GM12878 (cell line): Measurements from ENCODE around the gene ECM1. TPM values are rescaled to one million over a fixed set of nuclear protein-coding genes. Genes with fewer than 3 reads are reported as not detected.

Experiments used
- ATAC-seq: fragments of 200-7000 bp; cut with Tn5 transposase; 3 replicates; pipeline ENCODE4 v1.9.1; 2020; ENCODE audit warnings: mild to moderate bottlenecking, moderate library complexity
- BruUV-seq: library from RNA; stranded (reverse); fragments of 400-500 nt; replicated peaks from 2 replicates; lab custom pipeline; 2021; lab: Mats Ljungman, UMichigan
- CTCF ChIA-PET: fragments of 300-600 bp; sonication (Branson Sonifier 250); formaldehyde crosslinking; extraction: SDS; loops from one replicate; lab custom pipeline; 2021; ENCODE audit warnings: inconsistent platforms; lab: Yijun Ruan, JAX
- POLR2A ChIA-PET: fragments of 350-600 bp; formaldehyde crosslinking; extraction: SDS; loops from one replicate; lab custom pipeline; 2021; ENCODE audit warnings: inconsistent platforms; lab: Charles Lee
- RAD21 ChIA-PET: fragments of 300-600 bp; sonication (Branson Sonifier 250); formaldehyde crosslinking; loops from one replicate; lab custom pipeline; 2023; ENCODE audit warnings: antibody characterized with exemption; ENCODE audit not compliant: unreplicated experiment; lab: Charles Lee
- SMC1A ChIA-PET: fragments of 300-600 bp; sonication (Branson Sonifier 250); formaldehyde crosslinking; loops from one replicate; lab custom pipeline; 2023; ENCODE audit not compliant: unreplicated experiment, uncharacterized antibody; lab: Charles Lee
- DNase-seq: peaks from one replicate; pipeline ENCODE4 v3.0.0-alpha.2; 2011; ENCODE audit warnings: low read depth, low spot score
- FAIRE-seq: peaks from 3 replicates; lab custom pipeline; 2011; peaks lifted over from hg19 to GRCh38; lab: Jason Lieb, UNC
- H2AFZ ChIP-seq: 2 replicates; pipeline ENCODE4 v1.6.0; 2011; ENCODE audit warnings: low read depth, low read length, control low read depth; ENCODE audit not compliant: control insufficient read depth
- H3K27ac ChIP-seq: 2 replicates; pipeline ENCODE4 v1.5.1; 2011; ENCODE audit warnings: control low read depth; ENCODE audit not compliant: control insufficient read depth, insufficient read depth
- H3K27me3 ChIP-seq, 2 experiments: replicated peaks in 1 of 2; 2 replicates each; pipeline versions ENCODE4 v1.6.0 to v1.6.1; 2011; ENCODE audit warnings: low read length in 1 of 2; ENCODE audit not compliant: control insufficient read depth in 2 of 2, insufficient read depth in 2 of 2
- H3K36me3 ChIP-seq, 2 experiments: 2 replicates each; pipeline ENCODE4 v1.5.1; 2011; ENCODE audit warnings: low read length in 1 of 2; ENCODE audit not compliant: control insufficient read depth in 2 of 2, insufficient read depth in 2 of 2
- H3K4me1 ChIP-seq: 2 replicates; pipeline ENCODE4 v1.6.1; 2011; ENCODE audit warnings: mild to moderate bottlenecking, low read length, moderate library complexity, mixed read lengths; ENCODE audit not compliant: control insufficient read depth, insufficient read depth
- H3K4me2 ChIP-seq: 2 replicates; pipeline ENCODE4 v1.6.0; 2011; ENCODE audit warnings: control low read depth; ENCODE audit not compliant: control insufficient read depth, insufficient read depth
- H3K4me3 ChIP-seq: fragments of 200-600 bp; sonication (generic); 2 replicates; pipeline ENCODE4 v1.5.1; 2016
- H3K79me2 ChIP-seq: 2 replicates; pipeline ENCODE4 v1.6.0; 2011; ENCODE audit warnings: low read length; ENCODE audit not compliant: control insufficient read depth, insufficient read depth
- H3K9ac ChIP-seq: 2 replicates; pipeline ENCODE4 v1.8.0; 2011; ENCODE audit warnings: low read length, control low read depth, mixed read lengths; ENCODE audit not compliant: control insufficient read depth, insufficient read depth
- H3K9me3 ChIP-seq: replicated peaks from 3 replicates; pipeline ENCODE4 v1.5.1; 2011; ENCODE audit warnings: mild to moderate bottlenecking, low read length; ENCODE audit not compliant: control insufficient read depth, insufficient read depth
- H4K20me1 ChIP-seq: 2 replicates; pipeline ENCODE4 v1.6.0; 2011; ENCODE audit not compliant: control insufficient read depth, insufficient read depth
- EGR1 ChIP-seq, 2 experiments: IDR thresholded peaks; 1 replicate in 1 of 2; 2 replicates in 1 of 2; pipeline ENCODE4 v1.6.1; 2011 to 2012; ENCODE audit warnings: low read depth in 2 of 2, low read length in 2 of 2, borderline replicate concordance in 1 of 2, mild to moderate bottlenecking in 1 of 2, moderate library complexity in 1 of 2
- EP300 ChIP-seq, 2 experiments: fragments of 150-350 bp in 1 of 2; IDR thresholded peaks; 2 replicates each; pipeline ENCODE4 v1.6.1; 2011 to 2012; ENCODE audit warnings: low read depth in 2 of 2, low read length in 2 of 2, borderline replicate concordance in 1 of 2, improper control_type of control experiment in 1 of 2, inconsistent platforms in 1 of 2; ENCODE audit not compliant: control insufficient read depth in 1 of 2
- FOS ChIP-seq: IDR thresholded peaks from 3 replicates; pipeline ENCODE4 v1.6.1; 2011; ENCODE audit warnings: borderline replicate concordance; ENCODE audit not compliant: insufficient read length; ENCODE audit errors: extremely low read depth
- FOXM1 ChIP-seq: IDR thresholded peaks from 2 replicates; pipeline ENCODE4 v1.6.1; 2012; ENCODE audit warnings: low read depth, mild to moderate bottlenecking, inconsistent platforms, low read length, moderate library complexity
- HDAC2 ChIP-seq: fragments of 200-600 bp; sonication (generic); IDR thresholded peaks from 2 replicates; pipeline ENCODE4 v1.6.1; 2017
- KDM1A ChIP-seq: fragments of 200-600 bp; sonication (generic); IDR thresholded peaks from 2 replicates; pipeline ENCODE4 v1.6.1; 2016; ENCODE audit warnings: borderline replicate concordance
- MXI1 ChIP-seq: fragments of 150-350 bp; IDR thresholded peaks from 2 replicates; pipeline ENCODE4 v1.6.1; 2011; ENCODE audit warnings: low read depth, mild to moderate bottlenecking, inconsistent platforms, low read length, improper control_type of control experiment
- NBN ChIP-seq: fragments of 450-650 bp; IDR thresholded peaks from 2 replicates; pipeline ENCODE4 v1.6.1; 2016
- RBBP5 ChIP-seq: fragments of 200-600 bp; sonication (generic); conservative IDR thresholded peaks from 2 replicates; pipeline ENCODE4 v1.6.1; 2016
- RELA ChIP-seq: fragments of 450-650 bp; IDR thresholded peaks from 2 replicates; pipeline ENCODE4 v1.8.0; 2014; ENCODE audit warnings: borderline replicate concordance; ENCODE audit not compliant: partially characterized antibody
- SKIL ChIP-seq: fragments of 450-650 bp; IDR thresholded peaks from 2 replicates; pipeline ENCODE4 v1.6.1; 2017; ENCODE audit warnings: mild to moderate bottlenecking, low read depth, inconsistent platforms; ENCODE audit not compliant: poor library complexity, severe bottlenecking
- SP1 ChIP-seq: IDR thresholded peaks from one replicate; pipeline ENCODE4 v1.6.1; 2011; ENCODE audit warnings: low read depth, low read length
- SREBF2 ChIP-seq: IDR thresholded peaks from 2 replicates; pipeline ENCODE4 v1.6.1; 2012; ENCODE audit warnings: mild to moderate bottlenecking, low read length
- ZNF207 ChIP-seq: fragments of 450-650 bp; IDR thresholded peaks from 2 replicates; pipeline ENCODE4 v1.6.1; 2014; ENCODE audit warnings: antibody characterized with exemption, mild to moderate bottlenecking, borderline replicate concordance
- WGBS: methylation state at CpG from one replicate; pipeline ENCODE4 v1.1.6; 2016; ENCODE audit warnings: low lambda C conversion rate; ENCODE audit not compliant: insufficient replicate concordance, insufficient coverage; ENCODE audit errors: missing lambda C conversion rate; 5-methylcytosine and 5-hydroxymethylcytosine counted together
- in situ Hi-C: fragments of 300-500 bp; cut with MboI; formaldehyde crosslinking; loops from 9 replicates; pipeline ENCODE4 v1.14.3; 2018; ENCODE audit warnings: mixed read lengths
- intact Hi-C: fragments of 100-400 bp; cut with micrococcal nuclease; formaldehyde crosslinking; loops from one replicate; pipeline ENCODE4 v1.14.2; 2022; ENCODE audit not compliant: unreplicated experiment
- polyA plus RNA-seq, 11 experiments: library from polyadenylated mRNA; depleted of rRNA in 4 of 11; unstranded in 6 of 11; stranded (reverse) in 5 of 11; fragments of >200 nt; fragmentation: Nextera tagmentation in 4 of 11; fragmentation: Illumina TruSeq in 1 of 11; extraction: Ambion mirVana in 4 of 11; extraction: Trizol in 1 of 11; gene quantifications; 1 replicate in 1 of 11; 2 replicates in 10 of 11; pipeline versions ENCODE4 v1.2.1 to v1.2.3, GENCODE V29; 2011 to 2016; ENCODE audit warnings: inconsistent platforms in 2 of 11, missing spikeins in 2 of 11, low read depth in 1 of 11
- total RNA-seq, 4 experiments: library from RNA; depleted of rRNA in 3 of 4; stranded (reverse); fragments of >200 nt in 3 of 4; fragmentation: Illumina TruSeq in 1 of 4; extraction: Trizol in 1 of 4; gene quantifications; 2 replicates each; pipeline versions ENCODE4 v1.2.1 to v1.2.3, GENCODE V29; 2013 to 2021
- TF ChIP-seq, protein P1 (sequence below): IDR thresholded peaks from 2 replicates; pipeline ENCODE4 v1.6.1; 2012; ENCODE audit warnings: low read depth, low read length, improper control_type of control experiment
- TF ChIP-seq, protein P2 (sequence below): IDR thresholded peaks from 2 replicates; pipeline ENCODE4 v1.6.1; 2011; ENCODE audit warnings: low read depth, mild to moderate bottlenecking, low read length, moderate library complexity, borderline replicate concordance; ENCODE audit errors: extremely low read depth

ECM1 gene
- total and polyA plus RNA-seq, 10 of the 15 experiments (the other 5 are each of a cell fraction or from before 2014, with no cell fraction given) = 0.06 to 1.3 (median 0.60) TPM

GRCh38 chr1:150514260-150514659 is 6.4 kb downstream of the ECM1 start:
- Histone ChIP-seq H3K9me3 (no peaks in the 10 kb centered on the region), H4K20me1 (no peaks in the 10 kb centered on the region), H3K9ac (no peak overlapping the region), H3K79me2 (no peaks in the 10 kb centered on the region), H3K4me3 (no peak overlapping the region), H2AFZ (no peak overlapping the region), H3K36me3 (no peaks in the 10 kb centered on the region; a peak in 1 of 4 replicates), H3K4me2 (no peak overlapping the region), H3K4me1 (peaks cover 19% of the 10 kb centered on the region), H3K27ac (no peak overlapping the region), H3K27me3 (no peaks in the 10 kb centered on the region)
- RAD21 ChIA-PET = interaction anchor here (1.3 kb wide), 1 partner anchor 65 kb away, joined by 4 read pairs; the partner anchor contains the start of gene MCL1
- FAIRE-seq (no peak), DNase-seq (no peak), ATAC-seq (no peak)
- POLR2A ChIA-PET = interaction anchor here (0.7 to 0.9 kb wide), 2 partner anchors 18 to 24 kb away, joined by 3 read pairs; no protein-coding TSS in a partner anchor
- CTCF ChIA-PET = interaction anchor here (1.9 kb wide), 1 partner anchor 18 kb away, joined by 7 read pairs; no protein-coding TSS in a partner anchor
- SMC1A ChIA-PET = interaction anchor here (4.1 kb wide), 1 partner anchor 17 kb away, joined by 26 read pairs; no protein-coding TSS in a partner anchor
- in situ Hi-C loops (no loop called here), intact Hi-C loops (no loop called here)
- 58% methylated on average over 9 of the region's 9 CpGs for WGBS
- TF ChIP-seq EP300 (IDR thresholded peaks at IDR 0.05; ENCODE audit: borderline replicate concordance in 1 of 2, control insufficient read depth in 1 of 2, low read depth in 2 of 2, low read length in 2 of 2) (no peak), MXI1 (no peak), SREBF2 (no peak), SKIL (no peak), SP1 (no peak), FOXM1 (no peak), NBN (no peak), ZNF207 (no peak), EGR1 (IDR thresholded peaks at IDR 0.05; ENCODE audit: borderline replicate concordance in 1 of 2, low read depth in 2 of 2, low read length in 2 of 2) (no peak), RBBP5 (no peak), FOS (no peak), KDM1A (no peak), HDAC2 (no peak), RELA (no peak)
- TF ChIP-seq, protein P1, sequence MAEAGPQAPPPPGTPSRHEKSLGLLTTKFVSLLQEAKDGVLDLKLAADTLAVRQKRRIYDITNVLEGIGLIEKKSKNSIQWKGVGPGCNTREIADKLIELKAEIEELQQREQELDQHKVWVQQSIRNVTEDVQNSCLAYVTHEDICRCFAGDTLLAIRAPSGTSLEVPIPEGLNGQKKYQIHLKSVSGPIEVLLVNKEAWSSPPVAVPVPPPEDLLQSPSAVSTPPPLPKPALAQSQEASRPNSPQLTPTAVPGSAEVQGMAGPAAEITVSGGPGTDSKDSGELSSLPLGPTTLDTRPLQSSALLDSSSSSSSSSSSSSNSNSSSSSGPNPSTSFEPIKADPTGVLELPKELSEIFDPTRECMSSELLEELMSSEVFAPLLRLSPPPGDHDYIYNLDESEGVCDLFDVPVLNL = no peak
- TF ChIP-seq, protein P2, sequence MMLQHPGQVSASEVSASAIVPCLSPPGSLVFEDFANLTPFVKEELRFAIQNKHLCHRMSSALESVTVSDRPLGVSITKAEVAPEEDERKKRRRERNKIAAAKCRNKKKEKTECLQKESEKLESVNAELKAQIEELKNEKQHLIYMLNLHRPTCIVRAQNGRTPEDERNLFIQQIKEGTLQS = no peak
- no TSS peak for BruUV-seq
